Esophagus squamous epithelium (tissue), 4 donors: ENCODE results near the gene DUSP7.

Source experiments
- POLR2A ChIP-seq, 4 donors: fragments of 450-650 bp; IDR thresholded peaks; one replicate each; pipeline ENCODE4 v1.6.1; 2017; ENCODE audit warnings: antibody characterized with exemption in 4 of 4, mild to moderate bottlenecking in 4 of 4, moderate library complexity in 3 of 4
- TF ChIP-seq, protein P1 (sequence below), 6 experiments: fragments of 450-650 bp in 4 of 6; fragments of 200-600 bp in 2 of 6; sonication (generic) in 2 of 6; IDR thresholded peaks; one replicate each; pipeline ENCODE4 v1.5.1; 2016 to 2019; ENCODE audit warnings: antibody characterized with exemption in 6 of 6, mild to moderate bottlenecking in 4 of 6, moderate library complexity in 4 of 6

DNA sequence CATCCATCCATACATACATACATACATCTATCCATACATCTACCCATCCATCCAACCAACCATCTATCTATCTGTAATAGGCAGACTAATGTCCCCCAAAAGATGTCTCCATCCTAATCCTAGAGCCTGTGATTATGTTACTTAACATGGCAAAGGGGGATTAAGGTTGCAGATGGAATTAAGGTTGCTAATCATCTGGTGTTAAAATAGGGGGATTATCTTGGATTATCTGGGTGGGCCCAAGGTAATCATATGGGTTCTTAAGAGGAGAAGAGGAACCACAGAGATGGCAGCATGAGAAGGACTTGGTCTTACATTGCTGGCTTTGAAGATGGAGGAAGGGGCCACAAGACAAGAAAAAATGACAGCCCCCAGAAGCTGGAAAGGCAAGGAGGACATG, 45.9 kb downstream of the DUSP7 start:
- TF ChIP-seq, protein P1, sequence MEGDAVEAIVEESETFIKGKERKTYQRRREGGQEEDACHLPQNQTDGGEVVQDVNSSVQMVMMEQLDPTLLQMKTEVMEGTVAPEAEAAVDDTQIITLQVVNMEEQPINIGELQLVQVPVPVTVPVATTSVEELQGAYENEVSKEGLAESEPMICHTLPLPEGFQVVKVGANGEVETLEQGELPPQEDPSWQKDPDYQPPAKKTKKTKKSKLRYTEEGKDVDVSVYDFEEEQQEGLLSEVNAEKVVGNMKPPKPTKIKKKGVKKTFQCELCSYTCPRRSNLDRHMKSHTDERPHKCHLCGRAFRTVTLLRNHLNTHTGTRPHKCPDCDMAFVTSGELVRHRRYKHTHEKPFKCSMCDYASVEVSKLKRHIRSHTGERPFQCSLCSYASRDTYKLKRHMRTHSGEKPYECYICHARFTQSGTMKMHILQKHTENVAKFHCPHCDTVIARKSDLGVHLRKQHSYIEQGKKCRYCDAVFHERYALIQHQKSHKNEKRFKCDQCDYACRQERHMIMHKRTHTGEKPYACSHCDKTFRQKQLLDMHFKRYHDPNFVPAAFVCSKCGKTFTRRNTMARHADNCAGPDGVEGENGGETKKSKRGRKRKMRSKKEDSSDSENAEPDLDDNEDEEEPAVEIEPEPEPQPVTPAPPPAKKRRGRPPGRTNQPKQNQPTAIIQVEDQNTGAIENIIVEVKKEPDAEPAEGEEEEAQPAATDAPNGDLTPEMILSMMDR (IDR thresholded peaks at IDR 0.05), result no peak
- no peak for TF ChIP-seq POLR2A (IDR thresholded peaks at IDR 0.05)
